K562 (cell line): Measurements from ENCODE around the gene ARSK. TPM values are rescaled to one million over a fixed set of nuclear protein-coding genes. Genes with fewer than 3 reads are reported as not detected.

Experiments used
- BCL6 ChIP-seq: fragments of 250-450 bp; sonication (Bioruptor Pico); IDR thresholded peaks from 2 replicates; pipeline ENCODE4 v1.4.0; 2020
- CHD4 ChIP-seq: fragments of 200-600 bp; sonication (generic); IDR thresholded peaks from 3 replicates; pipeline ENCODE4 v1.6.1; 2012; ENCODE audit warnings: low read depth, mild to moderate bottlenecking, mixed read lengths, low read length, inconsistent platforms; ENCODE audit not compliant: insufficient read depth, insufficient replicate concordance, poor library complexity, severe bottlenecking
- CREM ChIP-seq: IDR thresholded peaks from 2 replicates; pipeline ENCODE4 v1.6.1; 2014; ENCODE audit warnings: antibody characterized with exemption, low read depth
- E2F6 ChIP-seq, 2 experiments: IDR thresholded peaks; 2 replicates each; pipeline ENCODE4 v1.6.1; 2011; ENCODE audit warnings: borderline replicate concordance in 1 of 2, control low read depth in 1 of 2, low read depth in 1 of 2, low read length in 1 of 2, mild to moderate bottlenecking in 1 of 2, mixed read lengths in 1 of 2, moderate library complexity in 1 of 2; ENCODE audit not compliant: insufficient read depth in 1 of 2, insufficient read length in 1 of 2, poor library complexity in 1 of 2, severe bottlenecking in 1 of 2; ENCODE audit errors: extremely low read depth in 1 of 2
- ETS1 ChIP-seq: conservative IDR thresholded peaks from 2 replicates; pipeline ENCODE4 v1.6.1; 2011; ENCODE audit warnings: low read depth, mild to moderate bottlenecking, low read length; ENCODE audit not compliant: control insufficient read depth
- HMGN3 ChIP-seq: IDR thresholded peaks from 2 replicates; pipeline ENCODE4 v1.6.1; 2011; ENCODE audit warnings: borderline replicate concordance, low read depth, mild to moderate bottlenecking, mixed read lengths, low read length; ENCODE audit not compliant: insufficient read length; ENCODE audit errors: extremely low read depth
- L3MBTL2 ChIP-seq: fragments of 450-650 bp; IDR thresholded peaks from 2 replicates; pipeline ENCODE4 v1.6.1; 2016; ENCODE audit warnings: mild to moderate bottlenecking, moderate library complexity
- PCBP1 ChIP-seq: fragments of 200-400 bp; formaldehyde crosslinking; IDR thresholded peaks from 2 replicates; pipeline ENCODE4 v1.6.1; 2018; ENCODE audit warnings: mild to moderate bottlenecking, low read depth, low read length; ENCODE audit not compliant: poor library complexity, severe bottlenecking
- SMAD1 ChIP-seq: fragments of 150-350 bp; IDR thresholded peaks from 2 replicates; pipeline ENCODE4 v1.6.1; 2014; ENCODE audit warnings: low read length, low read depth; ENCODE audit not compliant: partially characterized antibody
- TFE3 ChIP-seq: fragments of 450-650 bp; formaldehyde crosslinking; IDR thresholded peaks from 2 replicates; pipeline ENCODE4 v1.4.0; 2020; ENCODE audit warnings: mild to moderate bottlenecking, mixed read lengths
- THRAP3 ChIP-seq: fragments of 450-650 bp; IDR thresholded peaks from 2 replicates; pipeline ENCODE4 v1.6.1; 2016; ENCODE audit warnings: mild to moderate bottlenecking, inconsistent platforms, borderline replicate concordance
- YY1 ChIP-seq, 3 experiments: IDR thresholded peaks; 2 replicates each; pipeline ENCODE4 v1.6.1; 2011; ENCODE audit warnings: low read length in 2 of 3, mild to moderate bottlenecking in 2 of 3, moderate library complexity in 2 of 3, borderline replicate concordance in 1 of 3, control low read depth in 1 of 3, low read depth in 1 of 3; ENCODE audit not compliant: insufficient read depth in 3 of 3, insufficient replicate concordance in 2 of 3, control insufficient read depth in 1 of 3, insufficient read length in 1 of 3; ENCODE audit errors: extremely low read depth in 1 of 3
- ZFPM2 ChIP-seq: fragments of 250-450 bp; sonication (Bioruptor Pico); IDR thresholded peaks from 2 replicates; pipeline ENCODE4 v1.5.1; 2022; ENCODE audit warnings: mild to moderate bottlenecking
- ZNF12 ChIP-seq: sonication (generic); formaldehyde crosslinking; IDR thresholded peaks from 2 replicates; pipeline ENCODE4 v1.4.0; 2020; ENCODE audit warnings: mild to moderate bottlenecking, missing genetic modification reagents
- polyA plus RNA-seq, 8 experiments: library from polyadenylated mRNA; depleted of rRNA in 4 of 8; stranded (reverse) in 5 of 8; unstranded in 3 of 8; fragments of >200 nt; fragmentation: Nextera tagmentation in 2 of 8; fragmentation: Illumina TruSeq in 1 of 8; extraction: Ambion mirVana in 2 of 8; extraction: Trizol in 1 of 8; gene quantifications; 2 replicates each; pipeline versions ENCODE4 v1.2.1 to v1.2.3, GENCODE V29; 2011 to 2014; ENCODE audit warnings: inconsistent platforms in 1 of 8, missing spikeins in 1 of 8
- total RNA-seq, 7 experiments: library from RNA; depleted of rRNA in 6 of 7; stranded (reverse); fragments of >200 nt in 6 of 7; fragmentation: Illumina TruSeq in 2 of 7; extraction: Trizol in 2 of 7; gene quantifications; 2 replicates each; pipeline versions ENCODE4 v1.2.1 to v1.2.3, GENCODE V29; 2011 to 2021; ENCODE audit warnings: low replicate concordance in 1 of 7
- TF ChIP-seq, protein P1 (sequence below): sonication (generic); formaldehyde crosslinking; IDR thresholded peaks from 2 replicates; pipeline ENCODE4 v1.8.0; 2023; ENCODE audit warnings: mild to moderate bottlenecking, missing genetic modification reagents
- TF ChIP-seq, protein P2 (sequence below): fragments of 450-650 bp; IDR thresholded peaks from 2 replicates; pipeline ENCODE4 v1.6.1; 2016; ENCODE audit warnings: borderline replicate concordance

Gene ARSK
- total and polyA plus RNA-seq, 9 of the 15 experiments (the other 6 are each of a cell fraction or from before 2014, with no cell fraction given): 2.7 to 9.4 (median 7.1) TPM

DNA sequence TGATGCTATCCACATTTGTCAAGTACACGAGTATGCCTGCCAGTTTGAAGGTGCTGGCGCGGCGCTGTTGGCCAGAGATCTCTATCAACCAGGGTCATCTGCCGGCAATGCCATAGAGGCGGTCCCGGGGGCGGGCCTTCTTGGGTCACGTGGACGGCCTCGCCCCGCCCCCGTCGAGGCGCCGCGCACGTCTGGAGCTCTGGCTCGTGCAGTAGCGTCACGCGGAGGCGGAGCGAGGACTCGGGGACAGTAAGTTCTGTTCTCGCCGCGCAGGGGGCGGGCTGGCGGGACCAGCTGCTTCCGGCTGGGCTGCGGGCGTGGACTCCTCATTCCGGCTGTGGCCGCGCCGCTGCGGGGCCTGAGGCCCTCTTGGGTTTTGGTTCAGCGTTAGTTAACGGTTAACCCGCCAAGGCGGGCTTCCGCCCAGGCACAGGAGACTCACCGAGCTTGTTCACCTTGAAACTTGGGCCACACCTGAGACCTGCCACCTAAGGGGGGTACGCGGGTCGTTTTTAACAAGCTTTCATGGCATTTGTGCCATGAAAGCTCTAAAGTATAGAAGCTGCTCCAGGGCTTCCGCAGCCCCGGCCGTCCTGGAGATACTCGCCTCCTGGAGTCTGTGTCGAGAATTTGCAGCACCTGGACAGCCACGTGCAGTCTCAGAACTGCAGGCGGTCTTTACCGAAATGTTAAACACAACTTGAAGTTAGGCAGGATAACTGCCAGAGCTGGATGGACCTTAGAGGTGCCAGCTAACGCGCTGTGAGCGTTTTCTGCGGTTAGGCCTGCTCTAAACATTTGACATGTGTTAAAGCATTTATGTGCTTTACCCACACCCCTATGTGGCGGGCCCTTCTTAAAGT lies 91.9 kb downstream of the ARSK start, which contains the start of gene RFESD (continued):
- TF ChIP-seq SMAD1 (peak; percentile 71), CHD4 (no peak), L3MBTL2 (peak; percentile 91), THRAP3 (no peak), HMGN3 (peak; percentile 98), E2F6 (IDR thresholded peaks at IDR 0.05; ENCODE audit: borderline replicate concordance in 1 of 2, extremely low read depth in 1 of 2, insufficient read depth in 1 of 2, insufficient read length in 1 of 2, low read depth in 1 of 2, low read length in 1 of 2, poor library complexity in 1 of 2, severe bottlenecking in 1 of 2) (peak; percentile 71 to 84), YY1 (IDR thresholded peaks at IDR 0.05; ENCODE audit: borderline replicate concordance in 1 of 3, control insufficient read depth in 1 of 3, extremely low read depth in 1 of 3, insufficient read depth in 3 of 3, insufficient read length in 1 of 3, insufficient replicate concordance in 2 of 3, low read depth in 1 of 3, low read length in 2 of 3) (peak in 2 of 3 experiments; percentile 54 to 59), BCL6 (CRISPR knock-in tag) (no peak), ZFPM2 (CRISPR knock-in tag) (no peak), PCBP1 (peak; percentile 52), ZNF12 (0 out of 2 replicates have a peak, but pooled peaks have one; percentile 47), TFE3 (CRISPR knock-in tag) (peak; percentile 97), CREM (peak; percentile 93), ETS1 (peak; percentile 86)
- TF ChIP-seq, protein P1, sequence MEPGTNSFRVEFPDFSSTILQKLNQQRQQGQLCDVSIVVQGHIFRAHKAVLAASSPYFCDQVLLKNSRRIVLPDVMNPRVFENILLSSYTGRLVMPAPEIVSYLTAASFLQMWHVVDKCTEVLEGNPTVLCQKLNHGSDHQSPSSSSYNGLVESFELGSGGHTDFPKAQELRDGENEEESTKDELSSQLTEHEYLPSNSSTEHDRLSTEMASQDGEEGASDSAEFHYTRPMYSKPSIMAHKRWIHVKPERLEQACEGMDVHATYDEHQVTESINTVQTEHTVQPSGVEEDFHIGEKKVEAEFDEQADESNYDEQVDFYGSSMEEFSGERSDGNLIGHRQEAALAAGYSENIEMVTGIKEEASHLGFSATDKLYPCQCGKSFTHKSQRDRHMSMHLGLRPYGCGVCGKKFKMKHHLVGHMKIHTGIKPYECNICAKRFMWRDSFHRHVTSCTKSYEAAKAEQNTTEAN: 0 out of 2 replicates have a peak, but pooled peaks have one; percentile 52
- TF ChIP-seq, protein P2, sequence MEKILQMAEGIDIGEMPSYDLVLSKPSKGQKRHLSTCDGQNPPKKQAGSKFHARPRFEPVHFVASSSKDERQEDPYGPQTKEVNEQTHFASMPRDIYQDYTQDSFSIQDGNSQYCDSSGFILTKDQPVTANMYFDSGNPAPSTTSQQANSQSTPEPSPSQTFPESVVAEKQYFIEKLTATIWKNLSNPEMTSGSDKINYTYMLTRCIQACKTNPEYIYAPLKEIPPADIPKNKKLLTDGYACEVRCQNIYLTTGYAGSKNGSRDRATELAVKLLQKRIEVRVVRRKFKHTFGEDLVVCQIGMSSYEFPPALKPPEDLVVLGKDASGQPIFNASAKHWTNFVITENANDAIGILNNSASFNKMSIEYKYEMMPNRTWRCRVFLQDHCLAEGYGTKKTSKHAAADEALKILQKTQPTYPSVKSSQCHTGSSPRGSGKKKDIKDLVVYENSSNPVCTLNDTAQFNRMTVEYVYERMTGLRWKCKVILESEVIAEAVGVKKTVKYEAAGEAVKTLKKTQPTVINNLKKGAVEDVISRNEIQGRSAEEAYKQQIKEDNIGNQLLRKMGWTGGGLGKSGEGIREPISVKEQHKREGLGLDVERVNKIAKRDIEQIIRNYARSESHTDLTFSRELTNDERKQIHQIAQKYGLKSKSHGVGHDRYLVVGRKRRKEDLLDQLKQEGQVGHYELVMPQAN: peak; percentile 83; the same call in 1 of the 2 replicates
